ENCODE data around the gene GTSE1. TPM values are rescaled to one million over a fixed set of nuclear protein-coding genes. Genes with fewer than 3 reads are reported as not detected.

The GTSE1 gene
- polyA plus RNA-seq, 1 of the 3 experiments (the other 2 are of a cell fraction), result 12.2 TPM

DNA sequence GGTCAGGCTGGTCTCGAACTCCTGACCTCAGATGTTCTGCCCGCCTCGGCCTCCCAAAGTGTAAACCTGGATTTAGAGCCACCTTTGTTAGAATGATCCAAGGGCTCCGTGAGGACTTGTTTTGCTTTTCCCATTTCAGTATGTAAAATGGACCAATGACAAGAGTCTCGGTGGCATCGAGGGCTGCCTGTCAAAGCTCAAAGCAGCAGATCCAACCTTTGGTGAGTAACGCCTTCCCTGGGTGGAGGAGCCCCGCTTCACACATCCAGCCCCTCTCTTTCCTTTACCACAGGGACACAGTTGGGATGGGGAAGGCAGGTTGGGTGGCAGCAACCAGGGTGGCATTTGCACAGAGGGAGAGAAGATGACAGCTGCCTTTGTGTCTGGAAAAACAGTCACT, 24.5 kb upstream of the GTSE1 start (continued):
- TF ChIP-seq TEAD4 (IDR thresholded peaks at IDR 0.05; ENCODE audit: borderline replicate concordance, insufficient read depth) (no peak), FOSL2 (IDR thresholded peaks at IDR 0.05; ENCODE audit: borderline replicate concordance, low read depth) (no peak), MXI1 (IDR thresholded peaks at IDR 0.05; ENCODE audit: low read depth, low read length) (no peak), POLR2AphosphoS5 (IDR thresholded peaks at IDR 0.05; ENCODE audit: low read depth, low read length) (no peak), EZH2phosphoT487 (IDR thresholded peaks at IDR 0.05; ENCODE audit: borderline replicate concordance, low read depth) (no peak)

DNA sequence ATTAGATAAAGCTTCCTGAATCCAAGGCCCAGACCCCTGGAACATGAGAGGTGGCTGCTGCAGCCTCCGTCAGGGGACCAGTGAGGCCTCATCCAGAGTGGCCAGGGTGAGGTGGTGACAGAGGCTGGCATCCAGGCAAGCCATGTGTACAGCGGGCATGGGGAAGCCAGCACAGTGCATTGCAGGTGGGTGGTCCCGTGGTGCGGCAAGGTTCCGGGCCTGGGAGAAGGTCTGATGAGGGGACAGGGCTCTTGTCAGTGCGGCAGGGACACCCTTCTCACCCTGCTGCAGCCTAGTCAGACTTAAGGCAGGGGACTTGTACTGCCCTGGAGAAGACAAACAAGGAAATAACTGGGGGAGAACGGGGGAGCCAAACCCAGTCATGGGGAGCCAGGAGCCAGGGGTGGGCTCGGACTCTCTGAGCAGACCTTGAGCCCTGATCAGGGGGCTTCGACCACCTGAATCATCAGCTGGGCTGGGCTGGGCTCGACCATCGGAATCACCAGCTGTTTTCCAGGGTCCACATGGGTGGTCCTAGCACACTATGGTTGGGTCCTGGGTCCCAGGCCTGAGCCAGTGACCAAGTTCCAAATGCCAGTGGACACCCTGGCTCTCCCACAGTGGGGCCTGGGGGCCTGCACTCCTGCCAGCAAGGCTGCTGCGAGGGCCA, 23.8 kb upstream of the GTSE1 start:
- Histone ChIP-seq H3K9me2 (no peaks in the 10 kb centered on the region), H3K9me3 (no peaks in the 10 kb centered on the region), H3K27me3 (ENCODE audit: insufficient read depth) (no peaks in the 10 kb centered on the region), H2AFZ (ENCODE audit: low read depth) (no peak overlapping the region), H4K20me1 (ENCODE audit: insufficient read depth) (no peaks in the 10 kb centered on the region), H3K4me3 (ENCODE audit: low read depth in 2 of 2, low read length in 1 of 2) (no peak overlapping the region), H3K36me3 (replicated peaks in 1 of 2; ENCODE audit: control insufficient read depth in 1 of 2, insufficient read depth in 2 of 2, low read length in 1 of 2) (peaks cover 24 to 41% of the 10 kb centered on the region in 2 experiments), H3K4me2 (no peak overlapping the region), H3K79me2 (ENCODE audit: insufficient read depth) (peaks cover 26% of the 10 kb centered on the region), H3F3A (replicated peaks; ENCODE audit: insufficient read depth) (peaks cover 3% of the 10 kb centered on the region), H3K9ac (no peak overlapping the region), H3K4me1 (ENCODE audit: control insufficient read depth in 1 of 2, insufficient read depth in 2 of 2, low read depth in 1 of 2, low read length in 1 of 2) (peaks cover 0 to 12% of the 10 kb centered on the region in 2 experiments; a peak in 1 of 4 replicates), H3K27ac (ENCODE audit: low read depth in 2 of 2, low read length in 1 of 2) (no peak overlapping the region)
- ChIA-PET POLR2A (no interaction called here), CTCF (no interaction called here)
- no peak for DNase-seq
- TF ChIP-seq TAF1 (IDR thresholded peaks at IDR 0.05; ENCODE audit: borderline replicate concordance, low read depth, low read length), result no peak
- no peak for TF ChIP-seq MXI1 (IDR thresholded peaks at IDR 0.05; ENCODE audit: low read depth, low read length)
- TF ChIP-seq MEF2A (IDR thresholded peaks at IDR 0.05; ENCODE audit: borderline replicate concordance, low read depth), result no peak
- no peak for TF ChIP-seq NFIC (IDR thresholded peaks at IDR 0.05; ENCODE audit: borderline replicate concordance)
- TF ChIP-seq EP300 (IDR thresholded peaks at IDR 0.05; ENCODE audit: borderline replicate concordance in 1 of 2, low read depth in 1 of 2, low read length in 1 of 2), result no peak
- no peak for TF ChIP-seq RCOR1 (IDR thresholded peaks at IDR 0.05; ENCODE audit: low read length)
- WGBS (ENCODE audit: low lambda C conversion rate), result 90% methylated on average over 7 of the region's 12 CpGs

DNA sequence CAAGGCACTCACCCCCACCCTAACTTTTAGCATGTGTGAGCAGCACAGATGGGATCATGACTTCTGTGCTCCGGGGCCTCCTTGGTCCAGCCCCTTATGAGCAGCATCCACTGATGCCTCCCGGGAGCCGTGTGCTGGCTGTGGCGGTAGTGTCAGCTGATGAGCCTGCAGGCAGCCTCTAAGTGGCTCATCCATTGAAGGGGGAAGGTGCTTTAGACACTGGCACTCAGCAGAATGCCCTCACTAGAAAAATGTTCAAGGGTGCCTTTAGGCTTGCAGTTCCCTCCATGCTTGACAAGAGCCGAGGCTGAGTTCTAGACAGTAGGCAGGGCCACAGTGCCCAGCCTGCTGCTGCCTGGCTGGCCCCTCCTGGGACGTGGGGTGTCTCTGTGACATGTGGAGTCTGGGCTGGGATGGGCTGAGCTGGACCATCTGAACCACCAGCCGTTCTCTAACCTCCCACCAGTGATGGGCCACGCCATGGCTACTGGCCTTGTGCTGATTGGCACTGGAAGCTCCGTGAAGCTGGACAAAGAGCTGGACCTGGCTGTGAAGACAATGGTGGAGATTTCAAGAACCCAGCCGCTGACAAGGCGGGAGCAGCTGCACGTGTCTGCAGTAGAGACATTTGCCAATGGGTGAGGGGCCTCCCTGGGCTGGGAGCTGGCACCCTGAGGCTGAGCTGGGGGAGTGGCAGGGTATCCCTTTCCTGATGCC, 23.1 kb upstream of the GTSE1 start:
- H3F3A ChIP-seq (replicated peaks; ENCODE audit: insufficient read depth), result peaks cover 3% of the 10 kb centered on the region
- H3K27ac ChIP-seq (ENCODE audit: low read depth in 2 of 2, low read length in 1 of 2), result no peak overlapping the region
- no peaks in the 10 kb centered on the region for H3K9me2 ChIP-seq
- no peak overlapping the region for H2AFZ ChIP-seq (ENCODE audit: low read depth)
- peaks cover 20% of the 10 kb centered on the region; the same call in 1 of the 2 replicates for H3K79me2 ChIP-seq (ENCODE audit: insufficient read depth)
- H4K20me1 ChIP-seq (ENCODE audit: insufficient read depth), result no peaks in the 10 kb centered on the region
- H3K9ac ChIP-seq, result no peak overlapping the region
- POLR2A ChIA-PET, result no interaction called here
- WGBS (ENCODE audit: low lambda C conversion rate), result 100% methylated on average over 6 of the region's 12 CpGs
- H3K4me2 ChIP-seq, result no peak overlapping the region
- CTCF ChIA-PET, result no interaction called here
- peaks cover 0 to 8% of the 10 kb centered on the region in 2 experiments; a peak in 1 of 4 replicates for H3K4me1 ChIP-seq (ENCODE audit: control insufficient read depth in 1 of 2, insufficient read depth in 2 of 2, low read depth in 1 of 2, low read length in 1 of 2)
- H3K36me3 ChIP-seq (replicated peaks in 1 of 2; ENCODE audit: control insufficient read depth in 1 of 2, insufficient read depth in 2 of 2, low read length in 1 of 2), result peaks cover 24 to 47% of the 10 kb centered on the region in 2 experiments
- H3K4me3 ChIP-seq (ENCODE audit: low read depth in 2 of 2, low read length in 1 of 2), result no peak overlapping the region
- no peak for DNase-seq
- no peaks in the 10 kb centered on the region for H3K27me3 ChIP-seq (ENCODE audit: insufficient read depth)
- no peaks in the 10 kb centered on the region for H3K9me3 ChIP-seq
- TF ChIP-seq MEF2A (IDR thresholded peaks at IDR 0.05; ENCODE audit: borderline replicate concordance, low read depth), result no peak
- TF ChIP-seq NRF1 (IDR thresholded peaks at IDR 0.05; ENCODE audit: low read depth, low read length), result no peak
- TF ChIP-seq POLR2AphosphoS5 (IDR thresholded peaks at IDR 0.05; ENCODE audit: low read depth, low read length), result no peak
- TF ChIP-seq, protein P1, sequence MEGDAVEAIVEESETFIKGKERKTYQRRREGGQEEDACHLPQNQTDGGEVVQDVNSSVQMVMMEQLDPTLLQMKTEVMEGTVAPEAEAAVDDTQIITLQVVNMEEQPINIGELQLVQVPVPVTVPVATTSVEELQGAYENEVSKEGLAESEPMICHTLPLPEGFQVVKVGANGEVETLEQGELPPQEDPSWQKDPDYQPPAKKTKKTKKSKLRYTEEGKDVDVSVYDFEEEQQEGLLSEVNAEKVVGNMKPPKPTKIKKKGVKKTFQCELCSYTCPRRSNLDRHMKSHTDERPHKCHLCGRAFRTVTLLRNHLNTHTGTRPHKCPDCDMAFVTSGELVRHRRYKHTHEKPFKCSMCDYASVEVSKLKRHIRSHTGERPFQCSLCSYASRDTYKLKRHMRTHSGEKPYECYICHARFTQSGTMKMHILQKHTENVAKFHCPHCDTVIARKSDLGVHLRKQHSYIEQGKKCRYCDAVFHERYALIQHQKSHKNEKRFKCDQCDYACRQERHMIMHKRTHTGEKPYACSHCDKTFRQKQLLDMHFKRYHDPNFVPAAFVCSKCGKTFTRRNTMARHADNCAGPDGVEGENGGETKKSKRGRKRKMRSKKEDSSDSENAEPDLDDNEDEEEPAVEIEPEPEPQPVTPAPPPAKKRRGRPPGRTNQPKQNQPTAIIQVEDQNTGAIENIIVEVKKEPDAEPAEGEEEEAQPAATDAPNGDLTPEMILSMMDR (IDR thresholded peaks at IDR 0.05), result no peak
- TF ChIP-seq, protein P2, sequence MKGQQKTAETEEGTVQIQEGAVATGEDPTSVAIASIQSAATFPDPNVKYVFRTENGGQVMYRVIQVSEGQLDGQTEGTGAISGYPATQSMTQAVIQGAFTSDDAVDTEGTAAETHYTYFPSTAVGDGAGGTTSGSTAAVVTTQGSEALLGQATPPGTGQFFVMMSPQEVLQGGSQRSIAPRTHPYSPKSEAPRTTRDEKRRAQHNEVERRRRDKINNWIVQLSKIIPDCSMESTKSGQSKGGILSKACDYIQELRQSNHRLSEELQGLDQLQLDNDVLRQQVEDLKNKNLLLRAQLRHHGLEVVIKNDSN (IDR thresholded peaks at IDR 0.05; ENCODE audit: borderline replicate concordance, low read depth), result no peak
- TF ChIP-seq, protein P3, sequence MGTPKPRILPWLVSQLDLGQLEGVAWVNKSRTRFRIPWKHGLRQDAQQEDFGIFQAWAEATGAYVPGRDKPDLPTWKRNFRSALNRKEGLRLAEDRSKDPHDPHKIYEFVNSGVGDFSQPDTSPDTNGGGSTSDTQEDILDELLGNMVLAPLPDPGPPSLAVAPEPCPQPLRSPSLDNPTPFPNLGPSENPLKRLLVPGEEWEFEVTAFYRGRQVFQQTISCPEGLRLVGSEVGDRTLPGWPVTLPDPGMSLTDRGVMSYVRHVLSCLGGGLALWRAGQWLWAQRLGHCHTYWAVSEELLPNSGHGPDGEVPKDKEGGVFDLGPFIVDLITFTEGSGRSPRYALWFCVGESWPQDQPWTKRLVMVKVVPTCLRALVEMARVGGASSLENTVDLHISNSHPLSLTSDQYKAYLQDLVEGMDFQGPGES (IDR thresholded peaks at IDR 0.05; ENCODE audit: low read depth, low read length), result no peak
- TF ChIP-seq GABPA (IDR thresholded peaks at IDR 0.05; ENCODE audit: low read depth), result no peak
- TF ChIP-seq RCOR1 (IDR thresholded peaks at IDR 0.05; ENCODE audit: low read length), result no peak
- TF ChIP-seq FOSL2 (IDR thresholded peaks at IDR 0.05; ENCODE audit: borderline replicate concordance, low read depth), result no peak
- TF ChIP-seq GATA2 (CRISPR knock-in tag; IDR thresholded peaks at IDR 0.05), result no peak
- TF ChIP-seq MXI1 (IDR thresholded peaks at IDR 0.05; ENCODE audit: low read depth, low read length), result no peak
- TF ChIP-seq, protein P4, sequence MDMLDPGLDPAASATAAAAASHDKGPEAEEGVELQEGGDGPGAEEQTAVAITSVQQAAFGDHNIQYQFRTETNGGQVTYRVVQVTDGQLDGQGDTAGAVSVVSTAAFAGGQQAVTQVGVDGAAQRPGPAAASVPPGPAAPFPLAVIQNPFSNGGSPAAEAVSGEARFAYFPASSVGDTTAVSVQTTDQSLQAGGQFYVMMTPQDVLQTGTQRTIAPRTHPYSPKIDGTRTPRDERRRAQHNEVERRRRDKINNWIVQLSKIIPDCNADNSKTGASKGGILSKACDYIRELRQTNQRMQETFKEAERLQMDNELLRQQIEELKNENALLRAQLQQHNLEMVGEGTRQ (IDR thresholded peaks at IDR 0.05; ENCODE audit: borderline replicate concordance, low read depth, low read length), result no peak
- TF ChIP-seq, protein P5, sequence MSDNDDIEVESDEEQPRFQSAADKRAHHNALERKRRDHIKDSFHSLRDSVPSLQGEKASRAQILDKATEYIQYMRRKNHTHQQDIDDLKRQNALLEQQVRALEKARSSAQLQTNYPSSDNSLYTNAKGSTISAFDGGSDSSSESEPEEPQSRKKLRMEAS (IDR thresholded peaks at IDR 0.05; ENCODE audit: low read depth), result no peak
